COLO668 (cell line): ENCODE results near the gene EML4.
"Not testable (repeated sequence)": the region's sequence is repeated elsewhere in the genome, so short reads cannot be mapped to it uniquely, and the experiment has no call there.

Source experiments
- DNase-seq: peaks from one replicate; lab custom pipeline; 2025; ENCODE audit not compliant: unreplicated experiment; lab: John Stamatoyannopoulos, UW

The EML4 gene

DNA sequence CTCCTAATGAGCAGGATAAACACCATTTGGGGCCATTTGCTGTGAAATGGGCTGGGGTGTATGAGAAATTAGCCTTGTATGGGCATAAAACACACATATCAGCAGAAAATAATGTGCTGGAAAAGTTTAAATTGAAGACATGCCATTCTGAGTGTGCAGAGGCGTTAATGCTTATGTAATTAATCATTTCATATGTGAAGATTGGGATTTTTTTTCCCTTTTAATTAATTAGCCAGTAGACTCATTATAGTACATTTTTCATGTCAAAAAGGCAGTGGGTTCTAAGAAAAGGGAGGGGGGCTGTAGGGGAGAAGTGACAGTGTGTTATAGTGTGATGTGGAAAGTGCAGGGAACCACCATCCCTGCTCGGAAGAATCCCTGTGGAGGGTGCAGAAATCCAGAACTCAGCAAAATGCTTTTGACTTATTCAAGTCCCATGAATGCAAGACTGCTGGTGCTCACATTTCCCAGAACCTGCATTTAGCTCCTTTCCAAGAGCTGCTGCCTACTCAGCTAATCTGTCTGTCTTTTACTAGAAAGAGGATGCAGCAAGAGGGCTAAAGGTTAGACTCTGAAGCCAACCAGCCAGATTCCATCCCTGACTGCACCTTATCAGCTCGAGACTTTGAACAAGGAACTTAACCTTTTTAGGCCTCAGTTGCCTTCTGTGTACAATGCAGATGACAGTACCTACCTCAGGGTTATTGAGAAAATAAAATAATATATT is 203.5 kb downstream of the EML4 start:
- no peak for DNase-seq

DNA sequence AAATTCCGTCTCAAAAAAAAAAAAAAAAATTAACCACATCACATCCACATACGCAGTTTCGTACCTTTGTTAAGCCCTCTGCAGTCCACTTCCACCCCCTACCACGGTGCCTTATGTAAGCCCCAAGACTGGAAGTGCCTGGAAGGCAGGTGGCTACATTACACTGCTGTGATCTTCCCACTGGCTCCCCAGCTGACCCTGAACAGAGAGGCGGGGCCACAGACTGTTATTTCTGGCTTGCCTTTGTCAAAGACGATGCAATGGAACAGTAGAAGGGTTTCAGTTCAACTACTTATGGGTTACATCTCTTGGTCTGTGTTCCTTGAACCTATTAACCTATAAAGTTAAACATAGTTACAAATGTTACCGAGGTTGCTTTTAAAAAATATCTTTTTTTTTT is 207.6 kb downstream of the EML4 start:
- no peak for DNase-seq

DNA sequence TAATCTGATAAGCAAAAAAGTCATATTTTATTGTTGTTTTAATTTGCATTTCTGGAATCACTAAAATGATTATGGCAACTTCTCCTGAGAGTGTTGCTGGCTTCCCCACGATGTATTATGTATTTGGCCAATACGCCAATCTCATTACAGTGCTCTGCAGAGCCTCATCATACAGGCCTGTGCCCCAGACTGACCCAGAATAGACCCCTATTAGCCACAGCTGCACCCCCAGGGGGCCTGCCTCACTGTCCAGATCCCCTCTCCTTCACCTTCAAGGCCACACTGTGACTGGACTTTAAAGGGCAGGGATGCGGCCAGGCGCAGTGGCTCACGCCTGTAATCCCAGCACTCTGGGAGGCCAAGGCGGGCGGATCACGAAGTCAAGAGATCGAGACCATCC is 209.3 kb downstream of the EML4 start:
- no peak for DNase-seq

DNA sequence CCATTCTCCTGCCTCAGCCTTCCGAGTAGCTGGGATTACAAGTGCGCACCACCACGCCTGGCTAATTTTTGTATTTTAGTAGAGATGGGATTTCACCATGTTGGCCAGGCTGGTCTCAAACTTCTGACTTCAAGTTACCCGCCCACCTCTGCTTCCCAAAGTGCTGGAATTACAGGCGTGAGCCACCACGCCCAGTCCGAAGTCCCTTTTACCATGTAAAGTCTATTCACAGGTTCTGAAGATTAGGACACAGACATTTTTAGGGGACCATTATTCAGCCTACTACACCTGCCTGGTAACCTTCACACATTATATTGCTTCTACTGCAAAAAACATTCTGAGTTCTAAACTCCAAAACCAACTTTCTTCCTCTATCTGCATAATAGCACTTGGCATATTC is 210.9 kb downstream of the EML4 start:
- DNase-seq = not testable (repeated sequence)

DNA sequence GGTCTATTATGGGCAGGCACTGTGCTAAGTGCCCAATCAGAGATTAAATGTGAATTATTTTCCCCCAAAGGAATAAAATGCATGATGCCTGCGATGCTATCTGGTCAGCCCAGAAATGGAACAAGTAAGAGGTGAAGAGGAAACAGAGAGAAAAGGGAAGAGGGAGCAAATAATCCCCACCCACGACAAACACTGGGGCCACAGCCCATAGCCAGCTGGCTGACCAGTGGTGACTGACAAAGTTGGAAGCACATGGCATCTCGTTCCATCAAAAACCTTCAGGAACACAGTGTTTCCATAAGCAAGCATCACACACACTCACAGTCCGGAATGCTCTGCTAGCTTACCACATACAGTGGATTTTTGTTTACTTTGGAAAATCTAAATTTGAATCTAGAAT is 213.0 kb downstream of the EML4 start:
- DNase-seq = no peak
